Endothelial cell of umbilical vein (primary cell): ENCODE results near the gene NKX1-1. TPM values are rescaled to one million over a fixed set of nuclear protein-coding genes. Genes with fewer than 3 reads are reported as not detected.

Source experiments
- BruUV-seq: library from RNA; stranded (reverse); fragments of 400-500 nt; replicated peaks from 2 replicates; lab custom pipeline; 2021; lab: Mats Ljungman, UMichigan
- CTCF ChIA-PET: fragments of 300-600, 350-600 bp; sonication (Branson Sonifier 250); formaldehyde crosslinking; loops from one replicate; lab custom pipeline; 2021; ENCODE audit warnings: antibody characterized with exemption, inconsistent platforms; lab: Charles Lee
- POLR2A ChIA-PET: fragments of 300-600, 350-600 bp; sonication (Branson Sonifier 250); formaldehyde crosslinking; loops from one replicate; lab custom pipeline; 2021; ENCODE audit warnings: antibody characterized with exemption, inconsistent platforms; lab: Charles Lee
- DNase-seq: peaks from one replicate; pipeline ENCODE4 v3.0.0-alpha.2; 2011; ENCODE audit warnings: low read depth, low spot score
- FAIRE-seq: peaks from 2 replicates; lab custom pipeline; 2011; peaks lifted over from hg19 to GRCh38; lab: Jason Lieb, UNC
- H2AFZ ChIP-seq: 2 replicates; pipeline ENCODE4 v1.6.0; 2012; ENCODE audit warnings: low read depth, low read length, control low read depth, inconsistent platforms
- H3K27ac ChIP-seq: 2 replicates; pipeline ENCODE4 v1.5.1; 2011; ENCODE audit warnings: low read depth, mild to moderate bottlenecking, control low read depth, low read length, moderate library complexity; ENCODE audit not compliant: insufficient read depth
- H3K27me3 ChIP-seq, 2 experiments: 2 replicates each; pipeline versions ENCODE4 v1.6.0 to v1.6.1; 2011; ENCODE audit warnings: low read length in 2 of 2, mixed read lengths in 1 of 2; ENCODE audit not compliant: control insufficient read depth in 2 of 2, insufficient read depth in 2 of 2
- H3K36me3 ChIP-seq, 2 experiments: 2 replicates in 1 of 2; 3 replicates in 1 of 2; pipeline ENCODE4 v1.5.1; 2011; ENCODE audit warnings: low read length in 2 of 2, mild to moderate bottlenecking in 1 of 2, moderate library complexity in 1 of 2; ENCODE audit not compliant: control insufficient read depth in 2 of 2, insufficient read depth in 2 of 2; ENCODE audit errors: extremely low read depth in 1 of 2
- H3K4me1 ChIP-seq: 3 replicates; pipeline ENCODE4 v1.5.1; 2011; ENCODE audit warnings: mild to moderate bottlenecking, low read length; ENCODE audit not compliant: control insufficient read depth, insufficient read depth; ENCODE audit errors: extremely low read depth
- H3K4me2 ChIP-seq: 2 replicates; pipeline ENCODE4 v1.6.1; 2011; ENCODE audit warnings: low read length, control low read depth, mixed read lengths; ENCODE audit not compliant: insufficient read depth
- H3K4me3 ChIP-seq, 3 experiments: fragments of 200-600 bp in 1 of 3; sonication (generic), shearing (Covaris generic) in 1 of 3; replicated peaks in 1 of 3; 2 replicates each; pipeline ENCODE4 v1.5.1; 2011 to 2016; ENCODE audit warnings: control low read depth in 3 of 3, low read length in 3 of 3, mild to moderate bottlenecking in 2 of 3, inconsistent platforms in 1 of 3, low read depth in 1 of 3, moderate library complexity in 1 of 3; ENCODE audit not compliant: insufficient read depth in 1 of 3
- H3K79me2 ChIP-seq: 2 replicates; pipeline ENCODE4 v1.6.0; 2012; ENCODE audit warnings: low read length, inconsistent platforms; ENCODE audit not compliant: control insufficient read depth, insufficient read depth
- H3K9ac ChIP-seq: replicated peaks from 2 replicates; pipeline ENCODE3; 2011; ENCODE audit warnings: low read length, control low read depth; ENCODE audit not compliant: insufficient read depth; ENCODE audit errors: extremely low read depth
- H3K9me1 ChIP-seq: replicated peaks from 3 replicates; pipeline ENCODE4 v1.6.0; 2011; ENCODE audit warnings: mild to moderate bottlenecking, low read length; ENCODE audit not compliant: control insufficient read depth, insufficient read depth; ENCODE audit errors: extremely low read depth
- H3K9me3 ChIP-seq: replicated peaks from 2 replicates; pipeline ENCODE4 v1.5.1; 2012; ENCODE audit warnings: low read length, inconsistent platforms; ENCODE audit not compliant: control insufficient read depth, insufficient read depth
- H4K20me1 ChIP-seq: replicated peaks from 2 replicates; pipeline ENCODE3; 2011; ENCODE audit warnings: mild to moderate bottlenecking, low read length; ENCODE audit not compliant: control insufficient read depth, insufficient read depth; ENCODE audit errors: extremely low read depth
- CTCF ChIP-seq, 2 donors: IDR thresholded peaks; 1 replicate in 1 of 2; 2 replicates in 1 of 2; pipeline ENCODE4 v1.5.1; 2011; ENCODE audit warnings: low read length in 2 of 2, mild to moderate bottlenecking in 2 of 2, moderate library complexity in 2 of 2, control low read depth in 1 of 2, inconsistent platforms in 1 of 2, low read depth in 1 of 2; ENCODE audit not compliant: insufficient read depth in 1 of 2; ENCODE audit errors: extremely low read depth in 1 of 2
- EZH2 ChIP-seq: IDR thresholded peaks from 2 replicates; pipeline ENCODE4 v1.6.1; 2012; ENCODE audit warnings: borderline replicate concordance, low read depth, mild to moderate bottlenecking, moderate library complexity, low read length, inconsistent platforms; ENCODE audit not compliant: severe bottlenecking
- FOS ChIP-seq: IDR thresholded peaks from 2 replicates; pipeline ENCODE4 v1.6.1; 2011; ENCODE audit warnings: mild to moderate bottlenecking, low read length, moderate library complexity, borderline replicate concordance; ENCODE audit not compliant: insufficient read depth
- GATA2 ChIP-seq: IDR thresholded peaks from 2 replicates; pipeline ENCODE4 v1.7.0; 2011; ENCODE audit warnings: low read depth, mild to moderate bottlenecking, moderate library complexity, mixed read lengths, low read length; ENCODE audit not compliant: insufficient read length, insufficient read depth
- JUN ChIP-seq: IDR thresholded peaks from 2 replicates; pipeline ENCODE4 v1.6.1; 2011; ENCODE audit warnings: borderline replicate concordance, low read depth; ENCODE audit not compliant: insufficient read length, insufficient read depth
- MYC ChIP-seq: IDR thresholded peaks from one replicate; pipeline ENCODE4 v1.6.1; 2011; ENCODE audit warnings: mild to moderate bottlenecking, low read depth, low read length
- POLR2A ChIP-seq: IDR thresholded peaks from 2 replicates; pipeline ENCODE4 v1.6.1; 2012; ENCODE audit warnings: low read depth, mild to moderate bottlenecking, control low read depth, low read length
- POLR2AphosphoS5 ChIP-seq: IDR thresholded peaks from 2 replicates; pipeline ENCODE4 v1.6.1; 2012; ENCODE audit warnings: low read depth, mild to moderate bottlenecking, control low read depth, low read length, moderate library complexity; ENCODE audit not compliant: insufficient read depth
- dilution Hi-C: fragments of 300-500 bp; cut with MboI; formaldehyde crosslinking; loops from one replicate; pipeline ENCODE4 v1.15.0; 2019; ENCODE audit warnings: low sequenced_read_pairs; ENCODE audit not compliant: extremely low pct_ligation_motif_present
- intact Hi-C: fragments of 100-400 bp; cut with micrococcal nuclease; formaldehyde crosslinking; loops from one replicate; pipeline ENCODE4 v1.10.0; 2022
- polyA plus RNA-seq, 4 experiments: library from polyadenylated mRNA; depleted of rRNA in 3 of 4; stranded (reverse) in 3 of 4; unstranded in 1 of 4; fragments of >200 nt; gene quantifications; 2 replicates each; pipeline versions ENCODE4 v1.2.1 to v1.2.3, GENCODE V29; 2011 to 2012; ENCODE audit warnings: missing spikeins in 1 of 4
- total RNA-seq: library from RNA; stranded (reverse); gene quantifications from 2 replicates; pipeline ENCODE4 v1.2.3, GENCODE V29; 2021
- TF ChIP-seq, protein P1 (sequence below): IDR thresholded peaks from 2 replicates; pipeline ENCODE4 v1.6.1; 2011; ENCODE audit not compliant: insufficient read depth, insufficient read length

Gene NKX1-1
- total and polyA plus RNA-seq, 2 donors (not counting 3 experiments of a cell fraction or from before 2014, with no cell fraction given), result not detected

- no peaks in the 10 kb centered on the region for H3K4me1 ChIP-seq
- H3K9ac ChIP-seq, result no peak overlapping the region
- H4K20me1 ChIP-seq, result no peaks in the 10 kb centered on the region
- H3K27ac ChIP-seq, result no peak overlapping the region
- no peaks in the 10 kb centered on the region for H3K79me2 ChIP-seq
- H3K4me3 ChIP-seq, result no peak overlapping the region
- FAIRE-seq (no peak), DNase-seq (no peak)
- H3K36me3 ChIP-seq, result no peaks in the 10 kb centered on the region
- TF ChIP-seq, protein P1, sequence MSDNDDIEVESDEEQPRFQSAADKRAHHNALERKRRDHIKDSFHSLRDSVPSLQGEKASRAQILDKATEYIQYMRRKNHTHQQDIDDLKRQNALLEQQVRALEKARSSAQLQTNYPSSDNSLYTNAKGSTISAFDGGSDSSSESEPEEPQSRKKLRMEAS, result no peak
- TF ChIP-seq JUN (no peak), EZH2 (no peak), FOS (no peak)
- H2AFZ ChIP-seq, result no peak overlapping the region
- dilution Hi-C loops, result no loop called here
- H3K27me3 ChIP-seq, result no peaks in the 10 kb centered on the region
- no peak overlapping the region for H3K4me2 ChIP-seq
- ChIA-PET CTCF (no interaction called here), POLR2A (no interaction called here)
- BruUV-seq, result no TSS peak
- H3K9me1 ChIP-seq, result no peaks in the 10 kb centered on the region
- H3K9me3 ChIP-seq, result no peaks in the 10 kb centered on the region
- intact Hi-C loops, result no loop called here
Measured at GRCh38 chr4:1452431-1453051, 46.3 kb upstream of the NKX1-1 start.

DNA sequence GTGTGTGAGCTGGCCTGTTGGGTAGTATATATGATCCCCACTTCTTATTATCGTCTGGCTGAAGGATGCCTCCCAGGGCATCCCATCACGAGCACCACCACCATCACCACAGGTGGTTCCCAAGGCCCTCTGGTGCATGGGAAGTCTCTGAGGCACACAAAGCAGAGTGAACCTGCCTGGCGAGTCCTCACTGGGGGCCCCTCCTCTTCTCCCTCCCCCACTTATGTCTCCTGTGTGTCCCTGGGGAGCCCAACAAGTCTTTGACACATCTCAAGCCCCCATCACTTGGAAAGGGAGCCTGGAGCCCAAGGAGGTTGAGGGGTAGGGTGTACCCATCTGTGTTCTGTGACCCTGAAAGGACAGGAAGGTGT lies 45.5 kb upstream of the NKX1-1 start:
- no peak overlapping the region for H3K4me3 ChIP-seq
- dilution Hi-C loops (no loop called here), intact Hi-C loops (no loop called here)
- POLR2A ChIA-PET, result no interaction called here
- no peaks in the 10 kb centered on the region for H3K9me3 ChIP-seq
- H3K9ac ChIP-seq, result no peak overlapping the region
- no peak for DNase-seq
- no peak overlapping the region for H3K27ac ChIP-seq
- no peak overlapping the region for H2AFZ ChIP-seq
- CTCF ChIA-PET, result interaction anchor here (0.8 kb wide), 1 partner anchor 35 kb away, joined by 3 read pairs; no protein-coding TSS in a partner anchor
- H3K36me3 ChIP-seq, result no peaks in the 10 kb centered on the region
- BruUV-seq, result no TSS peak
- no peaks in the 10 kb centered on the region for H3K79me2 ChIP-seq
- H3K9me1 ChIP-seq, result no peaks in the 10 kb centered on the region
- FAIRE-seq, result no peak
- H3K4me1 ChIP-seq, result no peaks in the 10 kb centered on the region
- no peak overlapping the region for H3K4me2 ChIP-seq
- H3K27me3 ChIP-seq, result no peaks in the 10 kb centered on the region
- H4K20me1 ChIP-seq, result no peaks in the 10 kb centered on the region
- no peak for TF ChIP-seq EZH2
- no peak for TF ChIP-seq MYC
- TF ChIP-seq, protein P1, result no peak
- no peak for TF ChIP-seq POLR2AphosphoS5
- no peak for TF ChIP-seq POLR2A
- no peak for TF ChIP-seq GATA2
- TF ChIP-seq CTCF (IDR thresholded peaks at IDR 0.05; ENCODE audit: extremely low read depth in 1 of 2, insufficient read depth in 1 of 2, low read depth in 1 of 2, low read length in 2 of 2), result no peak
- TF ChIP-seq FOS, result no peak
- no peak for TF ChIP-seq JUN
